ENCODE measurements around the gene SLC12A3.
A peak's percentile ranks its signal among the peaks of the same experiment; 100 is the strongest.
"Not testable (repeated sequence)": the region's sequence is repeated elsewhere in the genome, so short reads cannot be mapped to it uniquely, and the experiment has no call there.

The SLC12A3 gene

DNA sequence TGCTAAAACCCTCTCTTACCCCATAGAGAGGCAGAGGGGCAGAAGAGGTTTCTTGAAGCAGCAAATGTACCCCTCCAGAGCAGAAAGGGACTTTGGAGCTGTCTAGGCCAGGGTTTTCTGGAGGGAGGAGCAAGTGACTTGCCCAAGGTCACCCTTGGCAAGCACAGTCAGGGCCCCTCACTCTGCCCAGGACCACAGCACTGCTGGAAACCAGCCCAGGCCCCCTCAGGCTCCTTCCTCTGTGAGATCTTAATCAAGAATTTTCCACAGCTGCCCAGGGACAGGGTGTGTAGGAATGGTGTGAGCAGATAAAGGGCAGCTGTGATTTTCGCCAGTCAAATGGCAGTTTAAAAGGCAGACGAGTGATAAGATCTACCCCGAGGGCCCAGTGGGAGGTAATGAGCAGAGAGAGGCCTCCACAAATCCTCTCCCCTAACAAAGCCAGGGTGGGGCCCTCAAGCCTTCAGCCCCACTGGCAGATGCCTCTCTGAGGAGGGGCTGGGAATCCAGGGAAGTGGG, 3.9 kb upstream of the SLC12A3 start:
- H3K27ac ChIP-seq: no peak overlapping the region

DNA sequence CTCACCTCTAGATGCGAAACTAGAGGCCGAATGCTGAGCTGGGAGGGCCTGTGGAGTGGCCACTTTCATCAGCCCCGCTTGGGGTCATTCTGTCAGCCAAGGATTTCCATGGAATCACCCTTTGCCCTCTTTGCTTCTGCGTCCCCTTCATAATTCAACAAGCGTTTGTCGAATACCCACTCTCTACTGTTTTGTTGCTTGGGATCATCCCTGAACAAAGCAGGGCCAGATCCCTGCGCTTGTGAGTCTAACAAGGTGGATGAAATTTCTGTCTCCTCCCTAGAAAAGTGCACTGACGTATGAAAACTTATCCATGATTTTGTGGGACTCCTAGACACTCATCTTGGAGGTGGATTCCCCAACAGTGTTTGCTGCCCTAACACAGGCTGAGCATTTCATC, 3.3 kb upstream of the SLC12A3 start:
- no peak overlapping the region for H3K27ac ChIP-seq
- TF ChIP-seq ZFX (IDR thresholded peaks at IDR 0.05): no peak
- TF ChIP-seq, protein P1, sequence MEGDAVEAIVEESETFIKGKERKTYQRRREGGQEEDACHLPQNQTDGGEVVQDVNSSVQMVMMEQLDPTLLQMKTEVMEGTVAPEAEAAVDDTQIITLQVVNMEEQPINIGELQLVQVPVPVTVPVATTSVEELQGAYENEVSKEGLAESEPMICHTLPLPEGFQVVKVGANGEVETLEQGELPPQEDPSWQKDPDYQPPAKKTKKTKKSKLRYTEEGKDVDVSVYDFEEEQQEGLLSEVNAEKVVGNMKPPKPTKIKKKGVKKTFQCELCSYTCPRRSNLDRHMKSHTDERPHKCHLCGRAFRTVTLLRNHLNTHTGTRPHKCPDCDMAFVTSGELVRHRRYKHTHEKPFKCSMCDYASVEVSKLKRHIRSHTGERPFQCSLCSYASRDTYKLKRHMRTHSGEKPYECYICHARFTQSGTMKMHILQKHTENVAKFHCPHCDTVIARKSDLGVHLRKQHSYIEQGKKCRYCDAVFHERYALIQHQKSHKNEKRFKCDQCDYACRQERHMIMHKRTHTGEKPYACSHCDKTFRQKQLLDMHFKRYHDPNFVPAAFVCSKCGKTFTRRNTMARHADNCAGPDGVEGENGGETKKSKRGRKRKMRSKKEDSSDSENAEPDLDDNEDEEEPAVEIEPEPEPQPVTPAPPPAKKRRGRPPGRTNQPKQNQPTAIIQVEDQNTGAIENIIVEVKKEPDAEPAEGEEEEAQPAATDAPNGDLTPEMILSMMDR (conservative IDR thresholded peaks at IDR 0.05): no peak

More for the DNA sequence above, 3.9 kb upstream of the SLC12A3 start:
- TF ChIP-seq, protein P1 (conservative IDR thresholded peaks at IDR 0.05): no peak
- TF ChIP-seq ZFX (IDR thresholded peaks at IDR 0.05): no peak

DNA sequence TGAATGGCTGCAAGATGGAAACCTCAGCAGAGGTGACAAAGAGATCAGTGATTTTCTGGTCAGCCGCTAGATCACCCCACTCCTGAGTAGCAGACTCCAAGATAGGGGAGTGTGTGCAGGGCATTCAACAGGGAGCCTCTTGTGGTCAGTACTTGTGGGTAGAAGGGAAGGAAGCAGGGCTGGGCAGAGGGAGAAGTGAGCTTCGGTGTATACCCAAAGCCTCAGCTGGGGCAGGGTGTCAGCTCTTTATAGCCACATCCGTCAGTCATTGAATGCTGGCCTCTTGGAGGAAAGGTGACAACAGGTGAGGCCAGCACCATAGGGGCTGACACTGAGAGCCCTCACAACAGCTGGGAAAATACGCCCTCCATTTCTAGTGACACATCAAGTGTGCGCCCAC, 2.2 kb upstream of the SLC12A3 start:
- TF ChIP-seq, protein P1 (conservative IDR thresholded peaks at IDR 0.05): no peak
- TF ChIP-seq ZFX (IDR thresholded peaks at IDR 0.05): no peak

DNA sequence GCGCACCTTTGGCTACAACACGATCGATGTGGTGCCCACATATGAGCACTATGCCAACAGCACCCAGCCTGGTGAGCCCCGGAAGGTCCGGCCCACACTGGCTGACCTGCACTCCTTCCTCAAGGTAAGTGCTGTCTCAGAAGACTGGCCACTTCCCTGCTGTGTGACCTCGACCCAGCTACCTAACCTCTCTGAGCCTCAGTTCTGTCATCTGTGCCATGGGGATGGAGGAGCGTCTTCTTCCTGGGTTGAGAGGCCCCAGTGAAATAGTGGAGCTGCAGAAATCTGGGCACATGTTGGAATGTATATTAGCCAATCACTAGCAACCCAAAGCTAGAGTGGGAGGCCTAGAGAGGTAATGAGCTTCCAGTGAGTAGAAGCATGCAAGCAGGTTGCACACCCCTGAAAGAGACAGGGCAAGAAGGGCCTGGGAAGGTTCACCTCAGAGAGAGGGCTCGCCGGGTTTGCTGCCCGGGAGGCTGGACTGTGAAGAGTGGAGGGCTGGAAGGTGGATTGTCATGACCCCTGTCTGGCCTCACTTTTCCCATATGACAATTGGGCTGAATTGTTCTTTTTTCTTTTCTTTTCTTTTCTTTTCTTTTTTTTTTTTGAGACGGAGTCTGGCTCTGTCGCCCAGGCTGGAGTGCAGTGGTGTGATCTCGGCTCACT, 521 bp downstream of the SLC12A3 start:
- TF ChIP-seq ZFX (IDR thresholded peaks at IDR 0.05): no peak
- TF ChIP-seq, protein P1 (conservative IDR thresholded peaks at IDR 0.05): no peak
- H3K27ac ChIP-seq: no peak overlapping the region

More for the DNA sequence above, 2.2 kb upstream of the SLC12A3 start:
- H3K27ac ChIP-seq: no peak overlapping the region

DNA sequence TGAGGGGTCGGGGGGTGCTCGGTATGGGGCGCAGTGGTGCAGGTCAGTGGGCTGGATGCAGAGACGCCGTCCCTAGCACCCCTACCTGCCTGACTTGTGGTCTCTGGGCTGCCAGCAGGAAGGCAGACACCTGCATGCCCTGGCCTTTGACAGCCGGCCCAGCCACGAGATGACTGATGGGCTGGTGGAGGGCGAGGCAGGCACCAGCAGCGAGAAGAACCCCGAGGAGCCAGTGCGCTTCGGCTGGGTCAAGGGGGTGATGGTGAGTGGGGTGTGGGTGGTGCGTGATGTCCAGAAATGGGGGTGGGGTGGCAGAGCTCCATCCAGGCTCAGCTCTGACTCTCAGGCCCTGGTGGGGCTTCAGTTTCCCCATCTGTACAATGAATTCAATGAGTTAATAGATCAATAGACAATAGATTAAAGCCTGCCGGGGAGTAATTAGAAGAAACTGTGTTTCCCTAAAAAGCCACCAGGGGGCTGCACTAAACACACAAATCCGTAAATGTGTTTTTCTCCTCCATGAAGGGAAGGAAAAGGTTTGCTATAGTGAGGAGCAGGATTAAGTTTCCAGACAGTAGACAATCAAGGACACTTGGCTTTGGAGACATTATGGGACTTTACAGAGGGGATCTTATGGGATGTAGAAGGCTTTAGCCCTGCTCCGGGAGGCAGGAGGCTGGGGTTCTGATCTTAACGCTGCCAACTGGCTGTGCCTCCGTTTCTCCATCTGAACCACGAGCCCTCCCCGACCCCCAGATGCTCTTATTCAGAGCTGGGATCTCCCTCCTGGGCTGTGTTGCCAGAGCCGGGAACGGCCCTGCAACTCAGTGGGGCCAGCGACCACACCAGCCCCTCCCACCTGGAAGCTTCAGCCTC, 2.2 kb downstream of the SLC12A3 start:
- no peak overlapping the region for H3K27ac ChIP-seq
- TF ChIP-seq, protein P1 (conservative IDR thresholded peaks at IDR 0.05): peak; percentile 80
- no peak for TF ChIP-seq ZFX (IDR thresholded peaks at IDR 0.05)

DNA sequence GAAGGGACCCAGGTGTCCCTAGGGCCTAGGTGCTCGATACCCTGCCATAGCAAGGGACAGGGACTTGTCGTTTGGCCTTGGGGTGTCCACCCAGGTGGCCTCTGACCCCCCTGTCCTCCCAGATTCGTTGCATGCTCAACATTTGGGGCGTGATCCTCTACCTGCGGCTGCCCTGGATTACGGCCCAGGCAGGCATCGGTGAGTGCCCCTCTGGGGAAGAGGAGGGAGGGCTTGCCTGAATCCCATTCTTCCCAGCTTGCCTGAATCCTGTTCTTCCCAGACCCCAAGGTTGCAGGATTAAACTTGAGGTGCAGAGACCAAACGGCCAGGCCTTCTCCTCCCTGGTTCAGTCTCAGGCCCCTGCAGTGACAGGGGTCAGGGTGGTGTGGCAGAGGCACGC, 3.2 kb downstream of the SLC12A3 start:
- TF ChIP-seq, protein P1 (conservative IDR thresholded peaks at IDR 0.05): no peak
- TF ChIP-seq ZFX (IDR thresholded peaks at IDR 0.05): no peak
- H3K27ac ChIP-seq: no peak overlapping the region

DNA sequence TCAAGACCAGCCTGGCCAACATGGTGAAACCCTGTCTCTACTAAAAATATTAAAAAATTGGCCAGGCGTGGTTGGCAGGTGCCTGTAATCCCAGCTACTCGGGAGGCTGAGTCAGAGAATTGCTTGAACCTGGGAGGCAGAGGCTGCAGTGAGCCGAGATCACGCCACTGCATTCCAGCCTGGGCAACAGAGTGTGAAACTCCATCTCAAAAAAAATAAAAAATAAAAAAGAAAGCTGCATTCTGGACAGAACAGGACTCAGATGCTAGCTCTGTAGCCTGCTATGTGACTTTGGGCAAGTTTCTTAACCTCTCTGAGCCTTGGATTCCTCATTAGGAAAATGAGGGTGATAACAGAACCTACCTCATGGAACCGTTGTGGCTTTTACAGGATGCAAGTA, 3.8 kb downstream of the SLC12A3 start:
- H3K27ac ChIP-seq: not testable (repeated sequence)

Data from C4-2B (cell line).